Activated CD8-positive, alpha-beta T cell treated with anti-CD3 and anti-CD28 coated beads, Interleukin-2, amount 10 ng/mL, durations not matched to agents 7 days and 5 days (primary cell): ENCODE measurements around the gene LAMA3. TPM values are rescaled to one million over a fixed set of nuclear protein-coding genes. Genes with fewer than 3 reads are reported as not detected.

ENCODE experiments used
- ATAC-seq: fragments of 150-1000 bp; cut with Tn5 transposase; one replicate; pipeline ENCODE4 v1.10.0; 2021; ENCODE audit warnings: moderate library complexity
- CTCF ChIA-PET: fragments of 350-600 bp; sonication (Branson Sonifier 250); formaldehyde crosslinking; loops from one replicate; lab custom pipeline; 2021; ENCODE audit warnings: antibody characterized with exemption; lab: Charles Lee
- POLR2A ChIA-PET: fragments of 350-600 bp; sonication (Branson Sonifier 250); formaldehyde crosslinking; loops from one replicate; lab custom pipeline; 2021; ENCODE audit warnings: antibody characterized with exemption; lab: Charles Lee
- DNase-seq: peaks from one replicate; pipeline ENCODE4 v3.0.0-alpha.2; 2020
- H3K27ac Mint-ChIP-seq: one replicate; pipeline ENCODE4 v1.8.0; 2021; ENCODE audit warnings: mild to moderate bottlenecking, mixed read lengths
- H3K27me3 Mint-ChIP-seq: one replicate; pipeline ENCODE4 v1.8.0; 2021; ENCODE audit warnings: low read depth, mixed read lengths
- H3K36me3 Mint-ChIP-seq: one replicate; pipeline ENCODE4 v1.8.0; 2021; ENCODE audit warnings: low read depth, mixed read lengths
- H3K4me1 Mint-ChIP-seq: one replicate; pipeline ENCODE4 v1.8.0; 2021; ENCODE audit warnings: low read depth, mixed read lengths
- H3K4me3 Mint-ChIP-seq: one replicate; pipeline ENCODE4 v1.8.0; 2021; ENCODE audit warnings: mild to moderate bottlenecking, mixed read lengths
- H3K9me3 Mint-ChIP-seq: one replicate; pipeline ENCODE4 v1.8.0; 2022; ENCODE audit warnings: mixed read lengths; ENCODE audit not compliant: insufficient read depth
- total RNA-seq, 2 experiments: library from RNA; stranded (reverse); gene quantifications; one replicate each; pipeline ENCODE4 v1.2.3, GENCODE V29; 2021

The LAMA3 gene
- total RNA-seq, 2 experiments from 2014 or later, result 0.63 to 1.4 TPM

- CTCF ChIA-PET, result no interaction called here
- no peak overlapping the region for H3K4me3 Mint-ChIP-seq
Measured at GRCh38 chr18:23850215-23850614, 161.0 kb downstream of the LAMA3 start.

GRCh38 chr18:23851470-23852002 lies 162.3 kb downstream of the LAMA3 start:
- peaks cover 14% of the 10 kb centered on the region for H3K4me1 Mint-ChIP-seq
- ATAC-seq (no peak), DNase-seq (no peak)
- H3K9me3 Mint-ChIP-seq, result no peaks in the 10 kb centered on the region
- H3K36me3 Mint-ChIP-seq, result no peaks in the 10 kb centered on the region
- peaks cover 3% of the 10 kb centered on the region for H3K27me3 Mint-ChIP-seq
- no peak overlapping the region for H3K27ac Mint-ChIP-seq
- ChIA-PET CTCF (interaction anchor here (0.9 kb wide), 1 partner anchor 67 kb away, joined by 5 read pairs; no protein-coding TSS in a partner anchor), POLR2A (no interaction called here)
- no peak overlapping the region for H3K4me3 Mint-ChIP-seq

More at GRCh38 chr18:23850215-23850614, 161.0 kb downstream of the LAMA3 start:
- H3K27ac Mint-ChIP-seq, result no peak overlapping the region
- DNase-seq (no peak), ATAC-seq (no peak)
- POLR2A ChIA-PET, result no interaction called here
- peaks cover 4% of the 10 kb centered on the region for H3K27me3 Mint-ChIP-seq
- H3K4me1 Mint-ChIP-seq, result peaks cover 14% of the 10 kb centered on the region
- no peaks in the 10 kb centered on the region for H3K36me3 Mint-ChIP-seq
- H3K9me3 Mint-ChIP-seq, result no peaks in the 10 kb centered on the region

DNA sequence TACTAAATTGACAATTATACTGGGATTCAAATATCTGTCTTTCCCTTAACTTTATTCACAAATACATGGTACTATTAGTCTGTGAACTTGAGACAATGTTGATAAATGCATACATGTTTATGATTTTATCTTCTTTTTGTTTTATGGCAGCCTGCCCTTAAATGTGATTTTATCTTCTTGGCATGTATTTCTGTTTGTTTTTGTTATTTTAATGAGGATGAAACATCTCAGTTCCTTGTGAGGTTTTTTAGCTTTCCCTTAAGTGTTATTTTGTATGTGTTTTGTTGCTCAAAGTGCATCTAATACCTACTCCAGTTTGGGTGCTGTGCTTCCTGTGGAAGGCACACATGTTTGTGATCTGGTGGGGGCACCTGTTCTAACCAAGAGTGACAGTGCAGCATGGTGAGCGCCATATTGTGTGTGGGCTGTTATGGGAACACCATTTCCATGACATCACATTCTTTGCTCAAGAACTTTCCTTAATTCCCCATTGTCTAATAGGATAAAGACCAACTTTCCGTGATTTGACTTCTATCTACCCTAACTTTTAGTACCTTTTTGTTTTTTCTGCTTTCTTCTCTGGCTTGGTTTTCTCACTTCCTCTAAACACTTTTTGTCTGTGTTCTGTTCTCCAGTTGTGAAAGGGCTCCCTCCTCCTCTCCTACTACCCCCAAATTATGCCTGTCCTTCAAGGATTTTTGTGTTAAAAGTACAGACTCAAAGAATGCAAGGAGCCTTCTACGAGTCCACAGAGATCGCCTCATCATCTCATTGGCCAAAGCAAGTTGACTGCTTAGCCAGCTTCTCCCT lies 163.2 kb downstream of the LAMA3 start:
- no peak for ATAC-seq
- ChIA-PET POLR2A (no interaction called here), CTCF (no interaction called here)
- H3K9me3 Mint-ChIP-seq, result no peaks in the 10 kb centered on the region
- H3K27ac Mint-ChIP-seq, result no peak overlapping the region
- no peaks in the 10 kb centered on the region for H3K36me3 Mint-ChIP-seq
- H3K4me1 Mint-ChIP-seq, result peaks cover 14% of the 10 kb centered on the region
- H3K4me3 Mint-ChIP-seq, result no peak overlapping the region
- DNase-seq, result no peak
- peaks cover 3% of the 10 kb centered on the region for H3K27me3 Mint-ChIP-seq

DNA sequence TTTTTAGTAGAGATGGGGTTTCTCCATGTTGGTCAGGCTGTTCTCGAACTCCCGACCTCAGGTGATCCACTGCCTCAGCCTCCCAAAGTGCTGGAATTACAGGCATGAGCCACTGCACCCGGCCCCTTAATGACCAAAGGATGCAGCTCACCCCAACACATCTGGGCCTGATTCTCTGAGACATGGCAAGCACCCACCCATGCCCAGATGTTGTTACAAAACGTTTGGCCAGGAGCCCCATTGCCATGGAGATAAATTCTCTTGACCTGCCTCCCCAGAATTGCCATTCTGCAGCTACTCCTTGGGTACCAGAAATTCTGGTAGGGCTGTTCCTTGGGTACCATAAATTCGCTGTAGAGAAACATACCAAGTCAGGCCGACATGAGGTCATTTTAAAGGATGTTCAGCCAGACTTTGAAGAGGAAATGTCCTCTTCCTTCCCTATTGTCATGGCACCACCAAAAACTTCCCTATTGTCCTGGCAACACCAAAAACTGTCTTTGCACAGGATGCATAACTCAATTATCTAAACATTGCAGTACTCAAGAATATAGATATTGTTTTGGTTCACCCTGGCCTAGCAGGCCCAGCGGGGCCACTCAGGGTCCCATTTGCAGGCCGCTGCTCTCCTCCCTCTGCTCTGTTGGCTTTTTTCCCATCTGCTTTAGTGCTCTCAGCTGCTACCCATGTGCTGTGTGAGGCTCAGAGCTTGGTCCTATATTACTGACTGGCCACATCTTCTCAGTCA lies 164.4 kb downstream of the LAMA3 start:
- ChIA-PET CTCF (interaction anchor here (0.8 kb wide), 1 partner anchor 10 kb away, joined by 3 read pairs; no protein-coding TSS in a partner anchor), POLR2A (interaction anchor here (0.9 kb wide), 1 partner anchor 8 kb away, joined by 3 read pairs; no protein-coding TSS in a partner anchor)
- no peaks in the 10 kb centered on the region for H3K36me3 Mint-ChIP-seq
- H3K4me1 Mint-ChIP-seq, result peaks cover 14% of the 10 kb centered on the region
- H3K4me3 Mint-ChIP-seq, result no peak overlapping the region
- peaks cover 3% of the 10 kb centered on the region for H3K27me3 Mint-ChIP-seq
- ATAC-seq (no peak), DNase-seq (no peak)
- H3K27ac Mint-ChIP-seq, result no peak overlapping the region
- H3K9me3 Mint-ChIP-seq, result no peaks in the 10 kb centered on the region

DNA sequence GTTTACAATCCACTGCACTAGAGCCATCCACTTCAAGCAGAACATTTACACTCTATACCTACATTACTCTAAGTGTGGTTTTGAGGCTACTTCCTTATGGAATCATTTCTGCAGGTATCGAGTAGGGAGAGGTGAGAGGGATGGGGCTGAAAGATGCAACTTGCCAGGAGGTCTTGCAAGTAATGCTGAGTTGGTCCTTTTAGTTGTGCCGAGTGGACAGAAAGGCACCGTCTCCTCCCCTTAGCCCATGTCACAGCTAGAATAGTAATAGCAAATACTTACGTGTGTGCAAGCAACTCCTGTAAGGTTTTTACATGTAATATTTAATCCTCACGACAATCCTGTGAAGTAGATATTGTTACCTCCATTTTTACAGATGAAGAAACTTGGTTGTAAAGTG lies 166.5 kb downstream of the LAMA3 start:
- ATAC-seq (no peak), DNase-seq (no peak)
- CTCF ChIA-PET, result no interaction called here
- H3K9me3 Mint-ChIP-seq, result no peaks in the 10 kb centered on the region
- H3K27me3 Mint-ChIP-seq, result peaks cover 3% of the 10 kb centered on the region
- H3K4me1 Mint-ChIP-seq, result peaks cover 11% of the 10 kb centered on the region
- H3K36me3 Mint-ChIP-seq, result no peaks in the 10 kb centered on the region
- H3K27ac Mint-ChIP-seq, result no peak overlapping the region
- no peak overlapping the region for H3K4me3 Mint-ChIP-seq
- POLR2A ChIA-PET, result interaction anchor here (0.6 kb wide), 1 partner anchor 607 kb away, joined by 3 read pairs; no protein-coding TSS in a partner anchor

- no peaks in the 10 kb centered on the region for H3K9me3 Mint-ChIP-seq
- H3K4me3 Mint-ChIP-seq, result no peak overlapping the region
- CTCF ChIA-PET, result interaction anchor here (1.6 kb wide), 1 partner anchor 18 kb away, joined by 4 read pairs; no protein-coding TSS in a partner anchor
- no peak overlapping the region for H3K27ac Mint-ChIP-seq
- POLR2A ChIA-PET, result interaction anchor here (0.6 kb wide), 1 partner anchor 606 kb away, joined by 3 read pairs; no protein-coding TSS in a partner anchor
- no peaks in the 10 kb centered on the region for H3K36me3 Mint-ChIP-seq
- H3K27me3 Mint-ChIP-seq, result no peaks in the 10 kb centered on the region
- ATAC-seq (no peak), DNase-seq (no peak)
- H3K4me1 Mint-ChIP-seq, result peaks cover 19% of the 10 kb centered on the region
Measured at GRCh38 chr18:23856466-23857163, 167.4 kb downstream of the LAMA3 start.

- H3K4me3 Mint-ChIP-seq, result no peak overlapping the region
- ChIA-PET POLR2A (no interaction called here), CTCF (interaction anchor here (1.6 kb wide), 1 partner anchor 18 kb away, joined by 4 read pairs; no protein-coding TSS in a partner anchor)
- no peak for DNase-seq
- peaks cover 24% of the 10 kb centered on the region for H3K4me1 Mint-ChIP-seq
- no peaks in the 10 kb centered on the region for H3K36me3 Mint-ChIP-seq
- ATAC-seq, result no peak
- no peak overlapping the region for H3K27ac Mint-ChIP-seq
- H3K9me3 Mint-ChIP-seq, result no peaks in the 10 kb centered on the region
- H3K27me3 Mint-ChIP-seq, result no peaks in the 10 kb centered on the region
Measured at GRCh38 chr18:23857164-23857552, 167.9 kb downstream of the LAMA3 start.

GRCh38 chr18:23857756-23858155 lies 168.5 kb downstream of the LAMA3 start:
- no peaks in the 10 kb centered on the region for H3K36me3 Mint-ChIP-seq
- peaks cover 24% of the 10 kb centered on the region for H3K4me1 Mint-ChIP-seq
- H3K9me3 Mint-ChIP-seq, result no peaks in the 10 kb centered on the region
- ChIA-PET POLR2A (no interaction called here), CTCF (interaction anchor here (1.2 to 1.6 kb wide), 2 partner anchors 19 to 61 kb away, joined by 4 read pairs; no protein-coding TSS in a partner anchor)
- ATAC-seq (no peak), DNase-seq (no peak)
- H3K4me3 Mint-ChIP-seq, result no peak overlapping the region
- no peak overlapping the region for H3K27ac Mint-ChIP-seq
- H3K27me3 Mint-ChIP-seq, result no peaks in the 10 kb centered on the region

DNA sequence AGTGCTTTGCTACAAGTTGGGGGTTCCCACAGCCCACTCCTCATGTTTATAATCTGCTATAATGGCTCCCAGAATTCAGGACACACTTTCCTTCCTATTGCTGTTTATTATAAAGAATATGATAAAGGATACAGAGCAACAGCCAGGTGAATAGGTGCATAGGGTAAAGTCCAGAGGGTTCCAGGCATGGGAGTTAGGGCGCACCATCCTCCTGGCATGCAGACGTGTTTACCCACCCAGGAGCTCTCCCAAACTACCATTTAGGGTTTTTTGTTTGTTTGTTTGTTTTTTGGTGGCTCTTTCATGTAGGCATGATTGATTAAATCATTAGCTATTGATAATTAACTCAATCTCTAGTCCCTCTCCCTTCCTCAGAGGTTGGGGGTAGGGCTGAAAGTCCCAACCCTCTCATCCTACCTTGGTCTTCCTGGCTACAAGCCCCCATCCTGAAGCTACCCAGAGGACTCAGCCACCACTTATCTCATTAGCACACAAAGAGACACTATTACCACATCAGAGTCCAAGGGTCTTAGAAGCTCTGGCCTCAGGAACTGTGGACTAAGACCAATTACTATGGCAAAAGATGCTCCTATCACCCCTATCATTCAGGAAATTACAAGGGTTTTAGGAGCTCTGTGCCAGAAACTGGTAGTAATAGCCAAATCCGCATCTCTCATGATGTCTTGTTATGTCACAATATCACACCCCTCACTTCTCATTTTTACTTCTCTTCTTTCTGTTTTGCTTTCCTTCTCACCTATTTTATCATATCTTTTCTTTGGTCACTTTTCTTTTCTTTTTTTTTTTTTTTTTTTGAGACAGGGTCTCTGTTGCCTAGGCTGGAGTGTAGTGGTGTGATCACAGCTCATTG lies 170.4 kb downstream of the LAMA3 start:
- Mint-ChIP-seq H3K4me1 (peaks cover 41% of the 10 kb centered on the region), H3K27ac (no peak overlapping the region), H3K4me3 (no peak overlapping the region), H3K36me3 (peaks cover 9% of the 10 kb centered on the region), H3K27me3 (no peaks in the 10 kb centered on the region), H3K9me3 (peaks cover 4% of the 10 kb centered on the region)
- no peak for DNase-seq
- ChIA-PET CTCF (no interaction called here), POLR2A (no interaction called here)
- no peak for ATAC-seq

DNA sequence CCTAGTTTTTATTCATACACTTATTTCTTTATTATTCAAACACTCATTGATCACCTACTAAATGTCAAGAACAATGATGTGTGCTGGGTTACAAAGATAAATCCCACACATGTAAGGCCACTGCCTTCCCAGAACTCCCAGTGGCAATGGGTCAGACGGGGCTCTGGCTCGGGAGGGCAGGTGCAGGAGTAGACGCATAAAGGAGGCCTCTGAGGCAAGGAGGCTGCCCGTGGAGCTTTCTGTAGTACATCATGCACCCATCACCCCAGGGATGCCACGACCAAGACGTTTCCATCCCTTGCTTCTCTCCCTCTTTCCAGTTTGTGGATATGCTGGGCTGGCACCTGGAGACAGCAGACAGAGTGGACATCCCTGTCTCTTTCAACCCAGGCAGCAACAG lies 172.1 kb downstream of the LAMA3 start:
- ATAC-seq (no peak), DNase-seq (no peak)
- no peak overlapping the region for H3K4me3 Mint-ChIP-seq
- H3K9me3 Mint-ChIP-seq, result peaks cover 4% of the 10 kb centered on the region
- peaks cover 16% of the 10 kb centered on the region for H3K36me3 Mint-ChIP-seq
- H3K27me3 Mint-ChIP-seq, result no peaks in the 10 kb centered on the region
- ChIA-PET CTCF (interaction anchor here (0.8 to 2.4 kb wide), 3 partner anchors 19 to 58 kb away, joined by 3 to 10 read pairs (median 4); no protein-coding TSS in a partner anchor), POLR2A (no interaction called here)
- H3K27ac Mint-ChIP-seq, result peak overlapping the region; percentile 79
- H3K4me1 Mint-ChIP-seq, result peaks cover 57% of the 10 kb centered on the region
